GM19372 (cell line): ENCODE data around the gene HOXC13.

ENCODE experiments used
- ATAC-seq: cut with Tn5 transposase; IDR thresholded peaks from one replicate; pipeline ENCODE4 v1.9.1; 2021; ENCODE audit warnings: mild to moderate bottlenecking, low read depth, moderate library complexity; ENCODE audit not compliant: unreplicated experiment

HOXC13 gene

DNA sequence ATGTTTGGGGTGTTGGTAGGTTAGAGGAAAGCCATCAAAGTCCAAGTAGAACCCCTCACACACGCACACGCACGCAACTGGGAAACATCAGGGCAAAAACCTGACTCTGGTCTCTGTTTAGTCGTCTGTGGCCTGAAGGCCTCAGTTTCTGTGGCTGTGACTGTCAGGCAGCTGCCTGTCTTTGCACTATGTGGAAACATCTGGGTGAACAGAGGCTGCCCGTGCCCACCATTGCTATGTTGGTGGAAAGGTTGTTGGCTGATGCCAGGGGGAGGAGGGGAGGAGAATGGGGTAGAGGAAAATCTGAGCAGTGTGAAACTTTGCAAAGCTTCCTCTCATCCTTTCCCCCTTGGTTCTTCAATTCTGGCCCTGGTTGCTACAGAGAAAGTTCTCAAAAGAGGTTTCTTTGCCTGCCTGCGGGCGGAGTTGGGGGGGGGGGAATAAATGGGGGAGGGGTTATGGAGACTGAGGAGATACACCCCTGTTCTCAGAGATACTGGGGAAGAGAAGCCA, 53.8 kb downstream of the HOXC13 start:
- no peak for ATAC-seq

DNA sequence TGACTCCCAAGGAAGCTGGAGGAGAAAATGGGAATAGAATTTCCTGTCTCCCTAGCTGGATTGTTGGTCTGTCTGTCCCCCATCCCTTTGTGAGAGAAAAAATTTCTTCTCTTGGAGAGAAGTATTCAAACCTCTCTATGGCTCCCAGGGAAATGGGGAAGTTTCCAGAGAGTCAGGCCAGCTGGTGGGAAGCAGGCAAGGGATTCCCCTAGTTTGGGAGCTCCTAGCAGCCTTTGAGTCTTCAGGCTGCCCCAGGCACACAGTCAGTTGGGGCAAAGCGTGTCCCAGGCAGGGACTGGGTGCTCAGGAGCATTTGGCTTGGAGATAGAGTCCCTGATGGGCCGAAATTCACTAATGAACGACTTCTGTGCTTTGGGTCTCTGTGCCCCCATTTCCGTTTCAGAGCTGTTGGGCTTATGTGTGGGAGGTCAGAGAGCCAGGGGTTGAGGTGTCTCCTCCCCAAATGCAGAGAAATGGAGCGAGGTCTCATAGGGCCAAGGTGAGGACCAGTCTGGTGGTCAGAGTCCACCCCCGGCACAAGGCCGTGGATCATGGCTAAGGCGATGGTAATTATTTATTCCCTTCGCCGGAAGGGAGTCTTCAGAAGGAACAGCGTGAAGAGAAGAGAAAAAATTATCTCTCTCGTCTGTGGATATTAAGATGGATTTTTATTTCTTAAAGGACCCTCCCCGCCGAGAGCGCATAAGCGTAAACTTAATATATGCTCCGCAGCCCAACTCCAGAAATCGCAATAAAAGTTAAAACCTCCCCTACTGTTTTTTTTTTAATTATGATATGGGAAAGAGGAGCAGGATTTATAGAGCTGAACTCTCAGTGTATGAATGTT, 54.8 kb downstream of the HOXC13 start:
- ATAC-seq = no peak

DNA sequence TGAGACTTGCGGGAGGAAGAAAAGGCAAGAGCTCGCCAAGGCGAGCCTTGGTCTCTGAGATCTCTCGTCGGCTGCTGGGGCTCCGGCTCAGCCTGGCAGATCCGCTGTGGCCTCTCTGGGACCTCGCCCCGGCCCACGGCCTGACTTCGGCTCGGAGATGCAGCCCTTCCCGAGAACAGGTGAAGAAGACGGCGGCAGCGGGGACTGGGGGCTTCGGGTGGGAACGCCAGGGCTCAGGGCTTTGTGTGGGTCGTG, 55.3 kb downstream of the HOXC13 start:
- ATAC-seq = no peak

DNA sequence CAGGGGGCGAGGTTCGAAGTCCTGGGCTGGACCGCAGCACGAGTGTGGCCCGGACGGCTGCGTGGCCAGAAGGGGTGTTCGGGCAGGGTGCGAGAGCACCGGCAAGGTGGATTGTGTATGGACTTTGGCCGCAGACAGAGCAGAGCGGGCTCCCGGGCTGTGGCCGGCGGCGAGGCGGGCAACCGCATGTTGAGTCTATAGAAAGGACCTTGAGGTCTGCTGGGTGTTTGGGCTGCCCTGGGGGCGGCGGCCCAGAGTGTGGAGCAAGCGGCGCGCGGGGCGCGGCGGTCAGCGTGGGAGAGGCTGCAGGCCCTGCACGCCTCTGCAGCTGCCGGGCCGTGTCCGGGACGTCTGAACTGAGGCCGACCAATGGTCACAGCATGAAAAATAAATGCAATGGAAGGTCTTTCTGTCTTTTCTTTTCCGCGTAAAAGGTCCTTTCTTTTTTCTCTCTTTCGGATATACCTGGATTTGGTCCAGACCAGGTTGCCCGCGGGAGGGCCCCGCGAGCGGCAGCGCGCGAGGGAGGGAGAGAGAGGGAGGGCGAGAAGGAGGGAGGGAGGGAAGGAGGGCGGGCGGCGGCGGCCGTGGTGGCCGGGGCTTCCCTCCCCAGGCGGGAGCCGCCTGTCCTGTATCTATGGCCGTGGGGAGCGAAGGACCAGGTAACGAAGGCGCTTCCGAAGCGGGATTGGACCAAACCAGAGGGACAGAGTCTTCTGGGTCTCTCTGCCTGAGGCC, 55.8 kb downstream of the HOXC13 start:
- no peak for ATAC-seq

DNA sequence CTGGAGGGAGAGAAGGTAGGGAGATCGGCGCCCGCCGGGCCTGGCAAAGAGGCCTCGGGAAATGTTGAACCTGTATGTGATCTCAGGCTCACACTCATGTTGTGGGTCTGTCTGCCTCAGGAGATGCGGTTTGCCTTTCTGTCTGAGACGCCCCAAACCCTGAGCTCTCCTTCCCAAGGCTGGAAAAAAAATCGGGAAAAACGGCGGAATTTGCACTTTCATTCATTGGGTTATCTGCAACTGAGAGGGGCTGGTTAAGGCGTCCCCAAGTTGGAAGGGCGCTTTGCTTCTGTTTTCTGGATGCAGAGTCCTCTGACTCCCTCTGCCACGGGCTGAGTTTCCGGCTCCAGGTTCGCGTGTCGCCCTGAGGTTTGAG, 56.4 kb downstream of the HOXC13 start:
- ATAC-seq = no peak

DNA sequence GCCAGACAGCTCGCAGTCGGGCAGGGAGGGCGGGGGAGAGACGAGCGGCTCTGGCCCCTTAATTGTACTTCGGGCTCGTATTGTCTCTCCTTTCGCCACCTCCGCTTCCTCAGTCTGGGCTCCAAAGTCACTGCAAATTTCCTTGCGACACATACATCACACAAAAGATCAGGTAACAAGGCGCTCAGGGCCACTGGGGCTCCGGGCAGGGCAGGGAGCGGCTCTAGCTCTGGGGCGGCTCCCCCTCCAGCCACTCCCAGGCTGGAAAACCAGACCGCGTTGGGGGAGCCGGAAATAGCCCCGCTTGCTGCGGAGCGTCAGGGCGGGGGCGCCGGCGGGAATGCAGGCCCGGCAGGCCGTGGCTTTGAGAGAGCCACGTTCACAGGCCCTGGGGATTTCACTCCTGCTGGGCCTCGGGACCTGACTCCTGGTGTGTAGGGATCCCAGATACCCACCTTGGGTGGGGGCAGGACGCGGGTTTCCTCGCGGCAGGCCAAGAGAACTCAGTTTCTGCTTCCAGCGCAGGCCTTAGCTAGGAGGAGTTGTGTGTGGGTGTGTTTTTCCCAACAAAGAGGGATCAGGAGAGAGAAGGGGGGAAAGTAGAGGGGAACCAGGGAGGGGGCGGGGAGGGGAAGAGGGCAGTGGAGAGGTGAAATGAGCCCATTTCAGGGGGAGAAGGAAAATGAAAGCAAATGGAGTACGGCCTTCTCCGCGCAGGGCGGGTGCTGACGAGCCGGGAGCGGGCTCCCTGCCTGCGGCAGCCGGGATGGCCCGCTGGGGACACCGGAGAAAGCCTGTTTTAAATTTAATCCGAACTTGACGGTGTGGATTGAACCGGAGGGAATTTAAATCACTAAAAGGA, 57.0 kb downstream of the HOXC13 start:
- ATAC-seq = no peak
